Uterus (tissue), 2 donors: ENCODE data around the gene SMCO4.

Experiments used
- CTCF ChIP-seq, 4 experiments: fragments of 200-600 bp in 2 of 4; fragments of 450-650 bp in 2 of 4; sonication (generic) in 2 of 4; IDR thresholded peaks; one replicate each; pipeline ENCODE4 v1.5.1; 2016 to 2019; ENCODE audit warnings: antibody characterized with exemption in 4 of 4, mild to moderate bottlenecking in 2 of 4, moderate library complexity in 1 of 4
- POLR2A ChIP-seq, 2 donors: fragments of 450-650 bp; IDR thresholded peaks; one replicate each; pipeline ENCODE4 v1.6.1; 2016; ENCODE audit warnings: antibody characterized with exemption in 2 of 2, mild to moderate bottlenecking in 1 of 2, moderate library complexity in 1 of 2

DNA sequence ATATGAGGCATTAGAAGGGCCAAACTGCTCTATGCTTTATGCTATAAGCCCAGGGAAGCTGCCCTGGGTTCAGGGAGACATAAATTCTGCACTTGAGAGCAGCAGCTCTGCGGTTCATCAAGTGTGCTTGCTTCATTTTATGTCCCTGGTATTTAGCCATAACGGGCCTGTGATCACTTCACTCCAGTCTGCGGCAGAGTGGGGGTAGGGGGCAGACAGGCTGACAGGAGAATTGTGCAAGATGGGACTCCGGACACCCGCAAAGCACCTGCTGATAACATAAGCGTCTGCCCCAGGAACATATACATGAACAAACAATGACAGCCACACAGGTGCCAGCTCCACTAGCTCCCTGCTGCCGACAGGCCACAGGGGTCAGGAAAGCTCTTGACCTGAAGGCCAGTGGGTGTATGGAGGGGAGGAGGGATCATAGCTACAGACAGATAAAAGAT, 56.1 kb downstream of the SMCO4 start:
- TF ChIP-seq CTCF (IDR thresholded peaks at IDR 0.05) (no peak), POLR2A (IDR thresholded peaks at IDR 0.05) (no peak)
